HG03196 (cell line): Measurements from ENCODE around the gene NEFH.
"Not testable (repeated sequence)": the region's sequence is repeated elsewhere in the genome, so short reads cannot be mapped to it uniquely, and the experiment has no call there.

Experiments
- ATAC-seq: cut with Tn5 transposase; IDR thresholded peaks from one replicate; pipeline ENCODE4 v1.9.1; 2021; ENCODE audit not compliant: unreplicated experiment

The NEFH gene

DNA sequence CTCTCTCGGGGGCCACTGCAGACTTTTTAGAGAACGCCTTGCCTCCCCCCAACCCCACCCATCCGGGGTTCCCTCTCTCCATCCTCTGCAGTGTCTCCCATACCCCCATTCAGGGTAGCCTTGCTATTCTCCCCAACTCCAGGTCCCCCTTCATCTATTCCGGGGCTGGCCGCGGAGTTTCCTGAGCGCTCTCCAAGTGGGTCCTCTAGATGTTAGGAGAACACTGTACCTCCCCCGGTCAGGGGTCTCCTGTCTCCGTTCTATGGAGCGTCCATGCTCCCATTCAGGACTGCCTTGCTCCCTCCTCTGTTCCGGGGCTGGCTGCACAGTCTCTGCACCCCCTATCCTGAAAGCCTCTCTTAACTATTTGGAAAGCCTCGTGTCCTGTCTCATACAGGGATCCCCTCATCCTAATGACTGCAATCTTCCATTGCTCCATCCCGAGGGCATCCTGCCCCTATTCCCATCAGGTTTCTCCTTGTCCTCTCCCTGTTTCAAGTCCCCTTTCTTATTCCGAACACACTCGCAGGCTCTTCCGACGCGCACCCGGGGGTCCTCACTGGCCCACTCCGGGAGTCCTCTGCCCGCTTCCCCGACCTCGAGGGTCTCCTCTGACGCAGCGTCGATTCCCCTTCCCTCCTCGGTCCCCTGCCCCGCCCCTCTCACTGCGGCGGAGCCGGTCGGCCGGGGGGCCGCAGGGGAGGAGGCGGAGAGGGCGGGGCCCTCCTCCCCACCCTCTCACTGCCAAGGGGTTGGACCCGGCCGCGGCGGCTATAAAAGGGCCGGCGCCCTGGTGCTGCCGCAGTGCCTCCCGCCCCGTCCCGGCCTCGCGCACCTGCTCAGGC lies at the start of gene NEFH:
Gene NEFH, plus strand, starts transcription at position 802 of the 845 bp plus-strand sequence. CDS start 45 bp downstream, outside the sequence.
- no peak for ATAC-seq

DNA sequence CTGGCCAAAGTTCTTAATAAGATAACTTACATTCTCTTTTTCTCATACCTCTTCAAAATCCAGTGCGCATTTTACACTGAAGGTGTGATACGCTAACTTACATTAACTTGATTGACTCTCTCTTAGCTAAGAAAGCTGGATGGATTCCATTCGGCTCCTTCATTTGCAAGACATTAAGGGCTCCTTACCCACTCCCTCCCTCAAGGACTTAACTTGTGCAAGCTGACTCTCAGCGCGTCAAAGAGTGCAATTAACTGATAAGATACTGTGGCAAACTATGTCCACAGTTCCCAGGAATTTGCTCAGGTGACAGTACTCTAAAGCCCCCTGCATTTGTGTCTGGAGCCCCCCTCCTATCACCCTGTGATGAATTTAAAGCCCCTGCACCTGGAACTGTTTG lies 48.0 kb upstream of the NEFH start:
- no peak for ATAC-seq

GRCh38 chr22:29433856-29434255 lies 46.2 kb upstream of the NEFH start:
- no peak for ATAC-seq

- ATAC-seq, result no peak
These were observed 45.7 kb upstream of the NEFH start for GRCh38 chr22:29434288-29434687.

GRCh38 chr22:29435236-29436136 lies 44.5 kb upstream of the NEFH start:
- ATAC-seq, result no peak

DNA sequence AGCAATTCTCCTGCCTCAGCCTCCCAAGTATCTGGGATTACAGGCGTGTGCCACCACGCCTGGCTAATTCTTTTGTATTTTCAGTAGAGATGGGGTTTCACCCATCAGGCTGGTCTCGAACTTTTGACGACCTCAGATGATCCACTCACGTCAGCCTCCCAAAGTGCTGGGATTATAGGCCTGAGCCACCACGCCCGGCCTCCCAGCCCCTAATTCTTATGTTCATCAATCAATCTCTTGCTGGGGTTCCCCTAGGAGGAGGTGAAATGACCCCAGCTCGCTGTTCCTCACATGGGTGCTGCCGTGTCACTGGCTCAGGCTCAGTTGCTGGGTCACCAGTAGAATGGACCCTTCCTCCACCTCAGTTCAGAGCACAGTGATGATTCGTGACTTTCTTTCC lies 41.7 kb upstream of the NEFH start, which contains the start of gene RFPL1:
Gene RFPL1, plus strand, starts transcription at position 301 of the 400 bp plus-strand sequence.
- ATAC-seq, result not testable (repeated sequence)

GRCh38 chr22:29442976-29443375 lies 37.0 kb upstream of the NEFH start:
- ATAC-seq, result no peak

DNA sequence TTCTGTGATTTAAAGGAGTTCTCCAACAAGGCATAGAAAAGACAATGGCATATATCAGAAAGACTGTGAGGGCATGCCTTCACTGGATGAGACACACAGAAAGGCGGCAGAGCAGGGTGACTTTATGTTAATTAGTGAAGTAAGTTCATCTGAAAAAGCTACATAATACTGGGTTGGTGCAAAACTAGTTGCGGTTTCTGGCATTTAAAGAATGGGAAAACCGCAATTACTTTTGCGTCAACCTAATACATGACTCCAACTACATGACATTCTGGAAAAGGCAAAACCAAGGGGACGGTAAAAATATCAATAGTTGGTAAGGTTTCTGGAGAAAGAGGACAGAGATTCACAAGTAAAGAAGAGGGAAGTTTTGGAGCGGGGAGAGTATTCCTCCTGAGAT lies 36.6 kb upstream of the NEFH start:
- no peak for ATAC-seq

- no peak for ATAC-seq
These were observed 35.9 kb upstream of the NEFH start for GRCh38 chr22:29443861-29444792.

- ATAC-seq, result no peak
These were observed 34.5 kb upstream of the NEFH start for GRCh38 chr22:29445508-29445907.

DNA sequence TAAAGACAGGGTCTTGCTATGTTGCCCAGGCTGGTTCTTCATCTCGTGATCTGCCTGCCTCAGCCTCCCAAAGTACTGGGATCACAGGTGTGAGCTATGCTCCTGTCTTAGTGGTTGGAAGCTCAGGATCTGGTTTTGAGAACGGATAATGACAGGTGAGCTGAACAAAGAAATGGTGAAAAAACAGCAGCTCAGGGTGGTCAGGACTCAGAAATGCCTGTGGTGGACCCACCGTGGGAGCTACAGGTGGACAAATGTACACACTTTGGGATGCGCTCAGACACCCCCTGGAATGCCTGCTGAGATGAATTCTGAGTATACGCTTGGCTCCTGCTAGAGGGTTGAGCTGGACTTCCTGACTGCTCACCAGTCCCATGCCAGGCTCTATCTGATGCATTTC lies 32.1 kb upstream of the NEFH start:
- ATAC-seq, result no peak

DNA sequence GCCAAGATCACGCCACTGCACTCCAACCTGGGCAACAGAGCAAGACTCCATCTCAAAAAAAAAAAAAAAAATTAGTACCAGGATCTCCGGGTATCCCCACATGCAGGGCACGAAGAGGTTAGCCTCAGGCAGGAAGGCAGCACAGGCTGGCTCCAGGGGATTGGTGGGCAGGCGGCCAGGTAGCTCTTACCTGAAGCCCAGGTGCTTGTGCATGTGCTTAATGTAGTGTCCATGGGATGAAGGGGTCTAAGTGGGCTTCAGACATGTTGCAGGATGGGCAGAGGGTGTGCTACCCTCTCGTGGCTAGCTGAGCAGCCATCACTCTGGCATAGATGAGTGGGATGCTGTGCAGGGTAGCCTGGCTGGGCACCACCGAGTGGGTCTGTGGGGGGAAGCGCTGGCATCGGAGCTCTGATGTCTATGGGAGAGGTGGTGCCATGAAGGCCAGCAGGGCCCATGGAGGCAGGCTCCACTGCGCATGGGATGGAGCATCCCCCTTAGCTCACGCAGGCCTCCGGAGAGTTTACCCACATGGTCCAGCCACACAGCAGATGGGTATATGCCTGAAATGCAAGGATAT lies 30.6 kb upstream of the NEFH start:
- ATAC-seq, result no peak

DNA sequence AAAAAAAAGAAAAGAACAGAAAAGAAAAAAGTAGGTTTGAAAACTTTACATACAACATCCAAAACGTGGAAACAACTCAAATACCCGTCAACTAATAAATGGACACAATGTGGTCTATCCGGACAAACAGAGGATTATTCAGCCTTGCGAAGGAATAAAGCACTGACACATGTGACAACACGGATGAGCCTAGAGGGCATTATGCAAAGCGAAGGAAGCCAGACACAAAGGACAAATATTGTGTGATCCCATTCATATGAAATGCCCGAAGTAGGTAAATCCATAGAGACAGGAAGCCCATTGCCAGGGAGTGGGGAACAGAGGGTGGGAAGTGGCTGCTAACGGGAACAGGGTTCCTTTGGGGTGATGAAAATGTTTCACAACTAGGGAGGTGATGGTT lies 29.8 kb upstream of the NEFH start:
- no peak for ATAC-seq

GRCh38 chr22:29451863-29452262 lies 28.2 kb upstream of the NEFH start:
- no peak for ATAC-seq

DNA sequence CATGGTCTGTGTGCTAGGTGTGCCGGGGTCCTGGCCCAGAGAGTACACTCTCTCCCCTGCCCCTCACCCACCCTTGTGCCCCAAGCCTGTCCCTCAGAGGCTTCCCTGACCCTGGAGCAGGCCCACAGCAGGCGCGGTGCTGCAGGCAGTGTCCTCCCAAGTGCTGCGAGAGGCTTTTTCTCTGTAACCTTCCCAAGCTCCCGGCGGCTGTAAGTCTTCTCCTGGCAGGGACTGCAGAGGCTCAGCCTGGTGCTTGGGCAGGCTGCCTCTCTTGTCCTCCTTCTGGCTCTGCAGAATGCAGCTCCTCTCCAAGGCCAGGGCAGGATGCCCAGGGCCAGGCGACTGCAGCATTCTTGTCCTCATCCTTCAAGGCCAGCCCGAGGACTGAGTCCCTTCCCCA lies 25.7 kb upstream of the NEFH start:
- ATAC-seq, result no peak

- ATAC-seq, result no peak
These were observed 23.8 kb upstream of the NEFH start for GRCh38 chr22:29456211-29456671.

DNA sequence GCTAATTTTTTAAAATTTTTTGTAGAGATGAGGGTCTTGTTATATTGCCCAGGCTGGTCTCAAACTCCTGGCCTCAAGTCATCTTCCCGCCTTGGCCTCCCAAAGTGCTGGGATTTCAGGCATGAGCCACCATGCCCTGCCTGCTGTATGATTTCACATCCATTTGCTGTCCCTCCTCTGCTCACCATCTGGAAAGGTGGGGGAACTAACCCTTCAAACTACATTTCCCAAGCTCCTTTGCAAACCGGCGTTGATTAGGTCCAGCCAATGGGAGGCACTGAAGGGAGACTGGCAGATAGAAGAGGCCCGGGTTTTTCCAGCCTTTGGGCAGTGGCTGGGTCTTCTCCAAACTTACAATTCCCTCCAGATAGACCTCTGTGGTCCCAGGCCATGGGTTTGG lies 22.3 kb upstream of the NEFH start:
- ATAC-seq, result no peak

- ATAC-seq, result no peak
These were observed 21.5 kb upstream of the NEFH start for GRCh38 chr22:29458551-29458950.

- ATAC-seq, result no peak
These were observed 20.2 kb upstream of the NEFH start for GRCh38 chr22:29459773-29460172.

GRCh38 chr22:29461263-29461662 lies 18.8 kb upstream of the NEFH start:
- ATAC-seq, result no peak
